PC-9 (cell line): Measurements from ENCODE around the gene SLC35F5. TPM values are rescaled to one million over a fixed set of nuclear protein-coding genes. Genes with fewer than 3 reads are reported as not detected.
A peak's percentile ranks its signal among the peaks of the same experiment; 100 is the strongest.

Experiments
- BruUV-seq: library from RNA; stranded (reverse); fragments of 400-500 nt; replicated peaks from 2 replicates; lab custom pipeline; 2021; lab: Mats Ljungman, UMichigan
- CTCF ChIA-PET: fragments of 300-600 bp; sonication (Branson Sonifier 250); formaldehyde crosslinking; loops from one replicate; lab custom pipeline; 2022; ENCODE audit warnings: antibody characterized with exemption; lab: Charles Lee
- POLR2A ChIA-PET: fragments of 300-600 bp; sonication (Branson Sonifier 250); formaldehyde crosslinking; loops from one replicate; lab custom pipeline; 2022; ENCODE audit warnings: antibody characterized with exemption; ENCODE audit not compliant: unreplicated experiment; lab: Charles Lee
- DNase-seq, 2 experiments: peaks; one replicate each; pipeline versions ENCODE4 v3.0.0 to v3.0.0-alpha.2; 2015 to 2022; ENCODE audit warnings: mixed read lengths in 1 of 2
- H2AFZ ChIP-seq: fragments of 200-600 bp; sonication (generic); 2 replicates; pipeline ENCODE4 v1.8.1; 2017; ENCODE audit warnings: antibody characterized with exemption
- H3F3A ChIP-seq: fragments of 200-600 bp; sonication (generic); 2 replicates; pipeline ENCODE4 v1.8.1; 2017; ENCODE audit warnings: antibody characterized with exemption, mild to moderate bottlenecking, low read depth; ENCODE audit not compliant: insufficient read depth
- H3K27ac ChIP-seq: fragments of 200-600 bp; sonication (generic); 2 replicates; pipeline ENCODE4 v1.6.1; 2016; ENCODE audit warnings: mixed run types
- H3K27me3 ChIP-seq: fragments of 200-600 bp; sonication (generic); 2 replicates; pipeline ENCODE4 v1.6.1; 2016; ENCODE audit warnings: low read depth, mixed run types; ENCODE audit not compliant: insufficient read depth
- H3K36me3 ChIP-seq: fragments of 200-600 bp; sonication (generic); 2 replicates; pipeline ENCODE4 v1.6.1; 2016; ENCODE audit warnings: low read depth, mixed run types
- H3K4me1 ChIP-seq: fragments of 200-600 bp; sonication (generic); replicated peaks from 2 replicates; pipeline ENCODE4 v1.6.1; 2016; ENCODE audit warnings: mixed run types; ENCODE audit not compliant: insufficient read depth
- H3K4me2 ChIP-seq: fragments of 200-600 bp; sonication (generic); 2 replicates; pipeline ENCODE4 v1.6.1; 2017; ENCODE audit warnings: mixed run types
- H3K4me3 ChIP-seq: fragments of 200-600 bp; sonication (generic); 2 replicates; pipeline ENCODE4 v1.6.1; 2016; ENCODE audit warnings: mixed run types
- H3K79me2 ChIP-seq: fragments of 200-600 bp; sonication (generic); 2 replicates; pipeline ENCODE4 v1.6.1; 2017; ENCODE audit warnings: low read depth, mixed run types
- H3K9me2 ChIP-seq: fragments of 200-600 bp; sonication (generic); 2 replicates; pipeline ENCODE4 v1.8.1; 2017; ENCODE audit warnings: mild to moderate bottlenecking; ENCODE audit not compliant: insufficient read depth
- H3K9me3 ChIP-seq: fragments of 200-600 bp; sonication (generic); 2 replicates; pipeline ENCODE4 v1.8.1; 2016; ENCODE audit warnings: low read depth; ENCODE audit not compliant: insufficient read depth
- H4K20me1 ChIP-seq: fragments of 200-600 bp; sonication (generic); 2 replicates; pipeline ENCODE4 v1.8.1; 2017; ENCODE audit not compliant: insufficient read depth
- EZH2 ChIP-seq: fragments of 200-600 bp; sonication (generic); IDR thresholded peaks from 2 replicates; pipeline ENCODE4 v1.8.0; 2017; ENCODE audit warnings: antibody characterized with exemption, low read depth
- intact Hi-C: fragments of 100-400 bp; cut with micrococcal nuclease; formaldehyde crosslinking; loops from one replicate; pipeline ENCODE4 v1.10.0; 2022; ENCODE audit not compliant: unreplicated experiment
- total RNA-seq: library from RNA; stranded (reverse); gene quantifications from 2 replicates; pipeline ENCODE4 v1.2.3, GENCODE V29; 2021
- TF ChIP-seq, protein P1 (sequence below): fragments of 200-600 bp; sonication (generic); conservative IDR thresholded peaks from 2 replicates; pipeline ENCODE4 v1.6.1; 2017; ENCODE audit warnings: mixed run types, antibody characterized with exemption, mild to moderate bottlenecking, moderate library complexity

SLC35F5 gene
- total RNA-seq, 1 experiment from 2014 or later: 43.5 TPM

DNA sequence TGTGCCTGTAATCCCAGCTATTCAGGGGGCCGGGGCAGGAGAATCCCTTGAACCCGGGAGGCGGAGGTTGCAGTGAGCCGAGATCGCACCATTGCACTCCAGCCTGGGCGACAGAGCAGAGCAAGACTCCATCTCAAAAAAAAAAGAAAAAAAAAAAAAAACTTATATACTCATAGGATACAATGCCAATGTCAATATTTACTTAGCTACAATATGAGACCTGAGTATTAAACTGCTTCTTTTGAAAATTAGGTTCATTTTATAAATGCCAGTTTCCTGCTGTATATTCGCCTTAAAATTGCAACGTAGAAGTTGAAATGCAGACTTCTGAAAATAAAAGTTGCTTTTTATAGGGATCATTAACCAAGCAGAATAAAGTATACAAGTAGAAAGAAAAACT, 2.3 kb downstream of the SLC35F5 start:
- Histone ChIP-seq H3K36me3 (peaks cover 11% of the 10 kb centered on the region; the same call in 1 of the 2 replicates), H2AFZ (no peak overlapping the region), H3K9me2 (no peaks in the 10 kb centered on the region), H4K20me1 (no peaks in the 10 kb centered on the region), H3K4me1 (peaks cover 19% of the 10 kb centered on the region), H3F3A (peaks cover 9% of the 10 kb centered on the region), H3K27ac (no peak overlapping the region), H3K4me2 (peak overlapping the region; percentile 89), H3K9me3 (no peaks in the 10 kb centered on the region), H3K79me2 (peaks cover 23% of the 10 kb centered on the region), H3K27me3 (no peaks in the 10 kb centered on the region), H3K4me3 (peak overlapping the region; percentile 89; the same call in 1 of the 2 replicates)
- ChIA-PET CTCF (no interaction called here), POLR2A (no interaction called here)
- TF ChIP-seq EZH2: no peak
- TF ChIP-seq, protein P1, sequence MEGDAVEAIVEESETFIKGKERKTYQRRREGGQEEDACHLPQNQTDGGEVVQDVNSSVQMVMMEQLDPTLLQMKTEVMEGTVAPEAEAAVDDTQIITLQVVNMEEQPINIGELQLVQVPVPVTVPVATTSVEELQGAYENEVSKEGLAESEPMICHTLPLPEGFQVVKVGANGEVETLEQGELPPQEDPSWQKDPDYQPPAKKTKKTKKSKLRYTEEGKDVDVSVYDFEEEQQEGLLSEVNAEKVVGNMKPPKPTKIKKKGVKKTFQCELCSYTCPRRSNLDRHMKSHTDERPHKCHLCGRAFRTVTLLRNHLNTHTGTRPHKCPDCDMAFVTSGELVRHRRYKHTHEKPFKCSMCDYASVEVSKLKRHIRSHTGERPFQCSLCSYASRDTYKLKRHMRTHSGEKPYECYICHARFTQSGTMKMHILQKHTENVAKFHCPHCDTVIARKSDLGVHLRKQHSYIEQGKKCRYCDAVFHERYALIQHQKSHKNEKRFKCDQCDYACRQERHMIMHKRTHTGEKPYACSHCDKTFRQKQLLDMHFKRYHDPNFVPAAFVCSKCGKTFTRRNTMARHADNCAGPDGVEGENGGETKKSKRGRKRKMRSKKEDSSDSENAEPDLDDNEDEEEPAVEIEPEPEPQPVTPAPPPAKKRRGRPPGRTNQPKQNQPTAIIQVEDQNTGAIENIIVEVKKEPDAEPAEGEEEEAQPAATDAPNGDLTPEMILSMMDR: no peak
- no TSS peak for BruUV-seq
- no peak for DNase-seq
- intact Hi-C loops: no loop called here

DNA sequence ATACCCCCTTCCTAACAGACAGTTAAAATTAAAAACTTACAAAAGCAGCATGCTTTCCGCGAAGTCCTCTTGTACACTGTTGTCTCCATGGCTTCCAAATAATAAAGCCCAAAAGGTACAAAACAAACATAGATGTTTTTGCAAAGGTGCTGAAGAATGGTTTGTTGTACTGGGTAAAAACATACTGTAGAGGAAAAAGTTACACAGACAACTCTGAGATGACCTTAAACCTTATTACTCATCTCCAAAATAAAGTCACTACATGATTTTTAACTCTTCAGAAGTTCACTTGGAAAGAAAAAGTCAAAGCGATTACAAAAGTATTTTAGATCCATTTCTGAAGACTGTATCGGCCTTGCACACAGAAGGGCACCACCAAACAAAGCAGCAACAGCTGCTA, 6.1 kb downstream of the SLC35F5 start:
- Histone ChIP-seq H4K20me1 (no peaks in the 10 kb centered on the region), H3K4me3 (no peak overlapping the region), H3K36me3 (peaks cover 11% of the 10 kb centered on the region; the same call in 1 of the 2 replicates), H2AFZ (no peak overlapping the region), H3K27me3 (no peaks in the 10 kb centered on the region), H3K9me2 (no peaks in the 10 kb centered on the region), H3F3A (no peaks in the 10 kb centered on the region), H3K27ac (no peak overlapping the region), H3K4me1 (peaks cover 14% of the 10 kb centered on the region), H3K4me2 (no peak overlapping the region), H3K79me2 (peaks cover 16% of the 10 kb centered on the region), H3K9me3 (no peaks in the 10 kb centered on the region)
- no TSS peak for BruUV-seq
- no peak for DNase-seq
- no peak for TF ChIP-seq EZH2
- TF ChIP-seq, protein P1: no peak
- intact Hi-C loops: no loop called here
- ChIA-PET POLR2A (interaction anchor here (0.6 kb wide), 1 partner anchor 126 kb away, joined by 5 read pairs; no protein-coding TSS in a partner anchor), CTCF (no interaction called here)

DNA sequence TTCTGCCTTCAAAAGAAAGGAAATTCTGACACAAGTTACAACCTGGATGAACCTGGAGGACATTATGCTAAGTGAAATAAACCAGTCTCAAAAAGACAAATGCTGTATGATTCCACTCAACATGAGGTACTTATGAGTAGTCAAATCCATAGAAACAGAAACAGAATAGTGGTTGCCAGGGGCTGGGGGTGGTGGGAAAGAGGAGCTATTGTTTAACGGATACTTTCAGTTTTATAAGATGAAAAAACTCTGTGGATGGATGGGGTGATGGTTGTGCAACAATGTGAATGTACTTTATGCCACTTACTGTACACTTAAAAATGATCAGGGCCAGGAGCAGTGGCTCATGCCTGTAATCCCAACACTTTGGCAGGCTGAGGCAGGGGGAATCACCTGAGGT, 15.4 kb downstream of the SLC35F5 start:
- TF ChIP-seq, protein P1: no peak
- no peak for TF ChIP-seq EZH2
- CTCF ChIA-PET: no interaction called here
- no peak overlapping the region for H3K27ac ChIP-seq
- H3K4me2 ChIP-seq: no peak overlapping the region
- H2AFZ ChIP-seq: no peak overlapping the region
- no peaks in the 10 kb centered on the region for H4K20me1 ChIP-seq
- no peaks in the 10 kb centered on the region for H3K79me2 ChIP-seq
- H3K27me3 ChIP-seq: no peaks in the 10 kb centered on the region
- intact Hi-C loops: no loop called here
- POLR2A ChIA-PET: no interaction called here
- DNase-seq: no peak
- H3K9me3 ChIP-seq: no peaks in the 10 kb centered on the region
- peaks cover 39% of the 10 kb centered on the region for H3K36me3 ChIP-seq
- no peaks in the 10 kb centered on the region for H3K4me1 ChIP-seq
- H3K4me3 ChIP-seq: no peak overlapping the region
- H3K9me2 ChIP-seq: peaks cover 5% of the 10 kb centered on the region; the same call in 1 of the 2 replicates
- no TSS peak for BruUV-seq
- 0 out of 2 replicates have a peak, but pooled peaks cover 4% of the 10 kb centered on the region for H3F3A ChIP-seq
